ENCODE data around the gene SLC1A5. TPM values are rescaled to one million over a fixed set of nuclear protein-coding genes. Genes with fewer than 3 reads are reported as not detected.

Gene SLC1A5
- total RNA-seq, 6 experiments from 2014 or later = 263 to 310 (median 281) TPM

- TF ChIP-seq CTCF (IDR thresholded peaks at IDR 0.05) = no peak
- H3K9me3 Mint-ChIP-seq = no peaks in the 10 kb centered on the region
- peaks cover 36% of the 10 kb centered on the region for H3K4me1 Mint-ChIP-seq (ENCODE audit: low read depth)
- peaks cover 4% of the 10 kb centered on the region; the same call in 1 of the 2 replicates for H3K36me3 Mint-ChIP-seq (ENCODE audit: low read depth)
- DNase-seq = no peak
- no peaks in the 10 kb centered on the region; the same call in 1 of the 2 replicates for H3K27me3 Mint-ChIP-seq (ENCODE audit: insufficient read depth)
- H3K4me3 Mint-ChIP-seq = peak within 1 kb of the TSS; percentile 96
- H3K27ac Mint-ChIP-seq = peak within 1 kb of the TSS; percentile 90
Measured at GRCh38 chr19:46746281-46747057, 41.9 kb downstream of the SLC1A5 start, which contains the start of gene STRN4. Gene STRN4 (minus strand): TSS chr19:46746450. CDS start chr19:46746430, 20 bp downstream.

GRCh38 chr19:46745521-46746280, 42.7 kb downstream of the SLC1A5 start, which contains the start of gene FKRP:
Gene FKRP (plus strand): TSS chr19:46746057. CDS start chr19:46755451, 9,394 bp downstream.
- no peaks in the 10 kb centered on the region for H3K9me3 Mint-ChIP-seq
- H3K27me3 Mint-ChIP-seq (ENCODE audit: insufficient read depth) = no peaks in the 10 kb centered on the region; the same call in 1 of the 2 replicates
- peaks cover 41% of the 10 kb centered on the region for H3K4me1 Mint-ChIP-seq (ENCODE audit: low read depth)
- peak within 1 kb of the TSS; percentile 96 for H3K4me3 Mint-ChIP-seq
- no peak for TF ChIP-seq CTCF (IDR thresholded peaks at IDR 0.05)
- peak within 1 kb of the TSS; percentile 90 for H3K27ac Mint-ChIP-seq
- peaks cover 4% of the 10 kb centered on the region; the same call in 1 of the 2 replicates for H3K36me3 Mint-ChIP-seq (ENCODE audit: low read depth)
- no peak for DNase-seq

GRCh38 chr19:46745030-46745429, 43.4 kb downstream of the SLC1A5 start:
- Mint-ChIP-seq H3K4me3 (peak overlapping the region; percentile 96), H3K27me3 (ENCODE audit: insufficient read depth) (no peaks in the 10 kb centered on the region; the same call in 1 of the 2 replicates), H3K36me3 (ENCODE audit: low read depth) (peaks cover 2% of the 10 kb centered on the region; the same call in 1 of the 2 replicates), H3K9me3 (no peaks in the 10 kb centered on the region), H3K27ac (peak overlapping the region; percentile 82), H3K4me1 (ENCODE audit: low read depth) (peaks cover 47% of the 10 kb centered on the region)
- TF ChIP-seq CTCF (IDR thresholded peaks at IDR 0.05) = no peak
- DNase-seq = no peak

GRCh38 chr19:46744005-46744691, 44.2 kb downstream of the SLC1A5 start:
- no peaks in the 10 kb centered on the region; the same call in 1 of the 2 replicates for H3K27me3 Mint-ChIP-seq (ENCODE audit: insufficient read depth)
- no peak overlapping the region for H3K27ac Mint-ChIP-seq
- H3K4me3 Mint-ChIP-seq = peak overlapping the region; percentile 96
- DNase-seq = no peak
- TF ChIP-seq CTCF (IDR thresholded peaks at IDR 0.05) = no peak
- H3K36me3 Mint-ChIP-seq (ENCODE audit: low read depth) = 0 out of 2 replicates have a peak, but pooled peaks cover 4% of the 10 kb centered on the region
- peaks cover 53% of the 10 kb centered on the region for H3K4me1 Mint-ChIP-seq (ENCODE audit: low read depth)
- H3K9me3 Mint-ChIP-seq = no peaks in the 10 kb centered on the region

GRCh38 chr19:46742926-46743480, 45.4 kb downstream of the SLC1A5 start:
- no peak for DNase-seq
- H3K36me3 Mint-ChIP-seq (ENCODE audit: low read depth) = 0 out of 2 replicates have a peak, but pooled peaks cover 4% of the 10 kb centered on the region
- H3K4me1 Mint-ChIP-seq (ENCODE audit: low read depth) = peaks cover 53% of the 10 kb centered on the region
- H3K27me3 Mint-ChIP-seq (ENCODE audit: insufficient read depth) = no peaks in the 10 kb centered on the region; the same call in 1 of the 2 replicates
- H3K9me3 Mint-ChIP-seq = no peaks in the 10 kb centered on the region
- H3K27ac Mint-ChIP-seq = no peak overlapping the region
- TF ChIP-seq CTCF (IDR thresholded peaks at IDR 0.05) = no peak
- H3K4me3 Mint-ChIP-seq = no peak overlapping the region; the same call in 1 of the 2 replicates
